ENCODE results near the gene ZNF384.
"Not testable (repeated sequence)": the region's sequence is repeated elsewhere in the genome, so short reads cannot be mapped to it uniquely, and the experiment has no call there.

Gene ZNF384

GRCh38 chr12:6688999-6689882 is at the start of gene ZNF384:
ZNF384 (minus strand) TSS chr12:6689375; CDS start chr12:6679520, 9,855 bp downstream.
- DNase-seq (ENCODE audit: low read depth in 1 of 2, low spot score in 1 of 2) = peak; percentile 87 to 92

GRCh38 chr12:6736754-6737153 is 47.6 kb upstream of the ZNF384 start:
- no peak for DNase-seq (ENCODE audit: low read depth in 1 of 2, low spot score in 1 of 2)

GRCh38 chr12:6735448-6736191 is 46.4 kb upstream of the ZNF384 start:
- DNase-seq (ENCODE audit: low read depth in 1 of 2, low spot score in 1 of 2) = no peak

- DNase-seq (ENCODE audit: low read depth in 1 of 2, low spot score in 1 of 2) = no peak
Measured at GRCh38 chr12:6734506-6735387, 45.6 kb upstream of the ZNF384 start.

- DNase-seq (ENCODE audit: low read depth in 1 of 2, low spot score in 1 of 2) = no peak
Measured at GRCh38 chr12:6730169-6730568, 41.0 kb upstream of the ZNF384 start.

GRCh38 chr12:6729186-6729585 is 40.0 kb upstream of the ZNF384 start:
- DNase-seq (ENCODE audit: low read depth in 1 of 2, low spot score in 1 of 2) = no peak

- no peak for DNase-seq (ENCODE audit: low read depth in 1 of 2, low spot score in 1 of 2)
Measured at GRCh38 chr12:6725350-6725749, 36.2 kb upstream of the ZNF384 start.

- no peak for DNase-seq (ENCODE audit: low read depth in 1 of 2, low spot score in 1 of 2)
Measured at GRCh38 chr12:6724409-6724797, 35.2 kb upstream of the ZNF384 start.

- DNase-seq (ENCODE audit: low read depth in 1 of 2, low spot score in 1 of 2) = peak; percentile 88 to 90
Measured at GRCh38 chr12:6723607-6724408, 34.6 kb upstream of the ZNF384 start, which contains the start of gene COPS7A. COPS7A (plus strand) TSS chr12:6724046; CDS start chr12:6724657, 611 bp downstream.

- DNase-seq (ENCODE audit: low read depth in 1 of 2, low spot score in 1 of 2) = no peak
Measured at GRCh38 chr12:6722863-6723262, 33.7 kb upstream of the ZNF384 start.

GRCh38 chr12:6716874-6717437 is 27.8 kb upstream of the ZNF384 start:
- no peak for DNase-seq (ENCODE audit: low read depth in 1 of 2, low spot score in 1 of 2)

- not testable (repeated sequence) for DNase-seq (ENCODE audit: low read depth in 1 of 2, low spot score in 1 of 2)
Measured at GRCh38 chr12:6716031-6716873, 27.1 kb upstream of the ZNF384 start.

GRCh38 chr12:6708960-6709394 is 19.8 kb upstream of the ZNF384 start:
- no peak for DNase-seq (ENCODE audit: low read depth in 1 of 2, low spot score in 1 of 2)

GRCh38 chr12:6708351-6708750 is 19.2 kb upstream of the ZNF384 start:
- not testable (repeated sequence) for DNase-seq (ENCODE audit: low read depth in 1 of 2, low spot score in 1 of 2)

GRCh38 chr12:6703631-6704030 is 14.5 kb upstream of the ZNF384 start:
- no peak for DNase-seq (ENCODE audit: low read depth in 1 of 2, low spot score in 1 of 2)

GRCh38 chr12:6701078-6701768 is 12.0 kb upstream of the ZNF384 start:
- no peak for DNase-seq (ENCODE audit: low read depth in 1 of 2, low spot score in 1 of 2)

- peak; percentile 17 to 29 for DNase-seq (ENCODE audit: low read depth in 1 of 2, low spot score in 1 of 2)
Measured at GRCh38 chr12:6700646-6701051, 11.5 kb upstream of the ZNF384 start, which contains the start of gene PIANP. PIANP (minus strand) TSS chr12:6700815; CDS start chr12:6698061, 2,754 bp downstream.

GRCh38 chr12:6699989-6700645 is 10.9 kb upstream of the ZNF384 start:
- DNase-seq (ENCODE audit: low read depth in 1 of 2, low spot score in 1 of 2) = peak in 1 of 2 donors; percentile 3
